UCSD-AML1 (cell line): Measurements from ENCODE around the gene GPR63.

ENCODE experiments used
- DNase-seq: peaks from one replicate; lab custom pipeline; 2025; ENCODE audit not compliant: unreplicated experiment; lab: John Stamatoyannopoulos, UW

Gene GPR63

DNA sequence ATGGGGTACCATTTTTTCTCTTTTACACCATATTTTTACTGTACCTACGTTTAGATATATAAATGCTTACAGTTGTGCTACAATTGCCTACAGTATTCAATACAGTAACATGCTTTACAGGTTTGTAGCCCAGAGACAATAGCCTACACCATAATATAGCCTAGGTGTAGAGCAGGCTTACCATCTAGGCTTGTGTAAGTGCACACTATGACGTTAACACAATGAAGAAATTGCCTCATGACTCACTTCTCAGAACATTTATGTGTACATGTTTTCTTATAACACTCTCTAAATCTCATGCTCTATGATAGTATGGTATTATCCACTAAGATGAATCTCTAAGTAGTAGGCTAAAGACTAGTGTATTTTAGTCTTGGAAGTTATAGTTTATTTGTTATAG lies 13.5 kb downstream of the GPR63 start:
- DNase-seq = no peak

DNA sequence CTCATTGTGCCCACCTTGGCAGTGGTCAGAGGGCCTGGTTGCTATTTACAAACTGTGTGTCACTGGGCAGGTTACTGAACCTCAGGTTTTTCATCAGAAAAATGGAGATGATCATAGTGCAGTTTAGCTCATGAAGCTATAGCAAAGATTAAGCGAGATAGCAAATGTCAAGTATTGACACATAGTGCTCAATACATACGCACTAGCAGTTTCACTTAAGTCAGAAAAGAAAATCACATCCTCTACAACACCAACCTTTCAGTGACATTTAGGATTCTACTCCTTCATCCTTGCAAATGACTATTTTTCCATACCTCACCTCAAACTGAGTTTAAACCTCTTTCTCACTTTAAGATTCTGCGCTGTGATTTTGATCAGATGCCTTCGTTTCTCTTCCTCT lies 16.2 kb downstream of the GPR63 start:
- no peak for DNase-seq

DNA sequence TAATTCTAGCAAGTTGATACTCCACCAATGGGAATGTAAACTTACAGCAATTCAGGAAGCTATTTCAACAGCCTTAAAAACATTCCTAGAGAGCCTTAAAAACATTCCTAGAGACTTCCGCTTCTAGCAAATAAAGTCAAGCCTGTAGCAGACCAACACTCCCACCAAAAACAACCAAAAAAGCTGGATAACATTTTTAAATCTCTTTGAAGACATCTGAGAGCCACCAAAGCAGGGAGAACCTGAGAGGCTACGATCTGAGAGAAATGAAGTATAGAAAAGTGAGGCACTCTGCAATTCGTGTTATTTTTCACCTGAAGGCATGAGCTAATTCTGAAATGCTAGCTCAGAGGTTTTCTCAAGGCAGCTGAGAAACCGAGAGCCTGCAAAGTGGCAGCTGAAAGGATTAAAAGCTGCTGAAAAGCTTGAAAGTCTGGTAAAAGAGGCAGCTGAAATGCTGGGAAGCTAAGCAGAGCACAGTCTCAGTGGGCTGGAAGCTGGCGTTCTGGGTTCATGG lies 20.9 kb downstream of the GPR63 start:
- DNase-seq = no peak

DNA sequence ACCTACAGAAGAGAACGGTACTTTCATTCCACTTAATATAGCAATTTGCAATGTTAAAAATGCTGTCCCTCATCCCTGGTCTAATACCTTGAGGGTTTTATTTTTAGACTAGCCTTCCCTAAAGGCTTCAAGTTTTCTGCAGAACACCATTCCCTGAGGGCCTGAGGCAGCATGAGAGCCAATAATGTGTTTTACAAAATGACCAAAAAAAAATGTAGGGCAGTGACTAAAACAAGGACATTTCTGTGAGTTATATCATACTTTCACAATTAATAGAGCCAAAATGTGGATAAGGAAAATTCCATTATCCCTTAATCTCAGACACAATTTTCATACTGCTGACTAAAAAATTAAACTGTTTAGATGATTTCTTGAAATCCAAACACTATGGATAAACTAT lies 22.7 kb downstream of the GPR63 start:
- no peak for DNase-seq

DNA sequence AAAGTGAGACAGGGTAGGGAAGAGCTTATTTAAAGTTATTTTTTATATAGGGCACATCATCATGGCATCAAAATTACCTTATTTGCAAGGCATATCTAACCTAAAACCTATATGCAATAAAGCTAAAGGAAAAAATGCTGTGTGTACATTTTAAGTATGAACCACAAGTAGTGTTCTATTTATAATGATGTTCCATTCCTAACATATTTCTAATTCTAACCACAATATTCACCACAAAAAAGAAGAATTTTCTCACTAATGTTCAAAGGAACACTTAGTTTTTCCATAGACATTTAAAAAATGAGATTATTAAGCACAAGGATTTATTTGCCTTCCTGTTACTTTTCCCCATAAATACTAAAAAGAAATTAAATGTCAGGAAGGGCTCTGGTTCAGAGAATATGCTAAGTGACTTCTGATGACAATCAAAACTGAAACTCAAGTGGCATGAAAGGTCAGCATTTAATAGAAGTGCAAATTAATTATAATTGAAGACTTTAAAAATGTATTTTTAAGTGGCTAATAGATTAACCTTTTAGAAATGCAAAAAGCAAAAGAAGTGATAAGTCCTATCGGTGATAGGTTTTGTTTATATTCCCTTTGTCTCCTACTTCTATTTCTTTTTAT lies 25.1 kb downstream of the GPR63 start:
- DNase-seq = no peak

DNA sequence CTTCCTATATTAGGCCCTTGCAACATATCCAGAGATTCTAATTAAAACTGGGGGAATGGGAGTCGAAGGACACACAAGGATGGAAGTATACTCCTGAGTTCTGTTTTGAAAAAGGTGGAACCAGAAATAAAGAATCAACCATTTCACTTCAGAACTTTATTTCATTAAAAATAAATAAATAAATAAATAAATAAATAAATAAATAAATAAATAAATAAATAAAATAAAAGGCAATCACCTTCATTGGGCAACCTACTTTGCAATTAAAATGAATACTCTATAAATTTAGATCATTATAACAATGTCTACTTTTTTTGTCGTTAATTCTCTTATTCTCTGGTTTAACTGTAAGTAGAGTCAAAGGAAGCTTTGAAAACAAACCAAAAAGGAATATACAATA lies 25.6 kb downstream of the GPR63 start:
- no peak for DNase-seq

DNA sequence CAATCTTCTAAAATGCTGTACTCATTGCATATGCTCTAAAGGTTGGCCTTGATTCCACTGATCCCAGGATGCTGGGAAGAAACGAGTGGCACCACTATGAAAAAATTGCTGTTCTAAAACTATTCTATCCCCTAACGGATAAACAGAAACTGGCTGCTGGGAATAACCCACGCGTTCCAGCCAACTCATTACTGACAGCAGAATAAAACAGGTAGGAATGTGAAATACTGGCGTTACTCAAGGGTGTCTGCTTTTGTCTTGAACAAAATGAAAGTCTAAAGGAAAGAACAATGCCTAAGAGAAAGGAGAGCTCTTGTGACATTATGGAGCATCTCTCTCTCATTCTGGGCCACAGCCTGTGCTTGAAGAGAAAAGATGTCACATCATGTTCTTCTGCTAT lies 26.1 kb downstream of the GPR63 start:
- no peak for DNase-seq

DNA sequence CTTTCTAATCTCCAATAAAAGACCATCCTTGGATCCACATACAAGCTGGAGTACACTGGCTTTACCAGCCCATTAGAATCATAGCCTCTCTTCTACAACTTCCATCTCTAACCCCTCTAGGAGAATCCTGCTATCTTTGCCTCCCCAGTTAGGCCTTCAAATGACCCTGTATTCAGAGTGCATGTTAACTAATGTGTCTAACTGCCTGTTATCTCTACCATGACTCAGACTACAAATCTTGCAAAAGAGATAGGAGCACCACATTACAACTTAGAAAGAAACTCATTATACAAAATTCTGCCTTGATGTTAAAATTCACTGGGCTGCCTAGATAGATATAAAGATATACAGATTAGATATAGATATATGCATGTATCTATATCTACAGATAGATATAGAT lies 28.2 kb downstream of the GPR63 start:
- DNase-seq = no peak

DNA sequence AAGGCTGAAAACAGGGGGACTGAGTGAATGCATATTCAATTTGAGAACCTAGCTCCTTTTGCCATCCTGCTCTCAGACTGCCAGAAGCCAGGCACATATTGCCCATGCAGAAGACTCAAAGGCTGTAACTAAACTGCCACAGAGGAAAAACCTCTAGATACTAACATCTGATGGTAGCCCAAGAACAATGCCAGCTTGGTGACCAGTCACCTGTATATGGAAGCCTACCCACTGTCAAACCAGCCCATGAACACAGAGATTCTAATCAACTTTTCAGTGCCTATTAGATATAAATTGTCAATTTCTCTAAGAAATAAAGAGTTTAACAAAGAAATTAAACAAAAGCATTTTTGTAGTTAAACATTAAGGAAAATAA lies 34.2 kb downstream of the GPR63 start:
- DNase-seq = no peak

DNA sequence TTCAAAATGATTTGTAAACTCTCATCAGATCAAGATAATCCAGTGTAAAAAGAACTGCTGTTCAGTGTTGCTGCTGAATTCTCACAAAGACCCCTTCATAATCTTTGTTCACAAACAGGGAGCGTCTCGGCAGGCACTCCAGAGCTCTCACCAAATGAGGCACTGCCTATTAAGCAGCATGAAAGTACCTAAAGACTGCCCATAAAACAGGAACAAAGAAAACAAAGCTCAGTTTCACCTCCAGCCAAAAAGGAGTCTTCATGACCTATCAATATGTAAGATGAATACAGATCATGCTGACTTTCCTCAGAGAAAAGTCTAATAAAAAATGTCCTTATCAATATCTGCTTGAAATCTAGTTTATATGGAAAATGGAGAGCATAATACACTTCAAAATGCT lies 41.8 kb downstream of the GPR63 start:
- DNase-seq = no peak

DNA sequence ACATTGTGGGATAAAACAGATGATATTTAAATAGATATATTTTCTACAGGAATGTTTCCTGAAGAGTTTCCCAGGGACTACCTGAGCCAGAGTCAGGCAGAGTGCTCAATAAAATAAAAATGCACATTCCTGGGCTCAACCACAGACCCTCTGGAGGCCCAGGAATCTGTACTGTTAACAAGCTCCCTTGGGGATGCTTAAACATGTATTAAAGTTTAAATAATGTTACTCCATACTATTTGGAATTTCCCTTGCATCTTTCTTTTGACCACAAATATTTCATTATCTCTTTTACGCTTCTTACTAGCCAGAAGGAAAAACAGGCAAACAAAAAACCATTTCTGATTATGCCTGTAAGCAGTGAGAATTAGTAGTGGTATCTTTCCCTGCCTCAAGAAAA lies 42.3 kb downstream of the GPR63 start:
- no peak for DNase-seq

DNA sequence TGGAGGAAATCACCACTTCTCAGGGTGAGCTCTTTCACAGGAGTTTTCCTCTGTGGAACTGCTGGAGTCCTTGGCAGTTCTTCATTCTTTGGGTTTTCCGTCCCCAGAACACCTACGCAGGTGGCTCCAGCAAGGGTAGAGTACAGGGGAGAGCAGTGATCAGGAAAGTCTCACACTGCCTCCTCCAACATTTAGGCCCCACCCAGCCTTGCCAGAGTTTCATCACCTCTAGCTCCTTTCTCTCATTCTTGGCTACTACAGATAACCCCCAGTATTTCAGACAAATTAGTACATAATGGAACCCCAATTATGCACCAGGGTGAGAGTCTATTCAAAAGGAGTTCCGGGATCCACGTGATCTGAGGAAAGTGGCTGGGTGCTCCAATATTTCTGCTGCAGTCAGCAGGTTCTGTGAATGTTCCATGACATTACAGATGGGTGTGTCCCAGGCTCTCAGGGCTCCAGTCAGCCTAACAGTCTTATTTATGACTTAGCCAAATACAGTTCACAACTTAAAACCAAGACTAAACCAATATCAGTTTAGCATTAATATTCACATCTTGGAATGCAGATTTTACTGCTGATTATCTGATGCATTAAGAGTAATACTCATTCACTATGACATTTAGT lies 44.6 kb downstream of the GPR63 start:
- no peak for DNase-seq

DNA sequence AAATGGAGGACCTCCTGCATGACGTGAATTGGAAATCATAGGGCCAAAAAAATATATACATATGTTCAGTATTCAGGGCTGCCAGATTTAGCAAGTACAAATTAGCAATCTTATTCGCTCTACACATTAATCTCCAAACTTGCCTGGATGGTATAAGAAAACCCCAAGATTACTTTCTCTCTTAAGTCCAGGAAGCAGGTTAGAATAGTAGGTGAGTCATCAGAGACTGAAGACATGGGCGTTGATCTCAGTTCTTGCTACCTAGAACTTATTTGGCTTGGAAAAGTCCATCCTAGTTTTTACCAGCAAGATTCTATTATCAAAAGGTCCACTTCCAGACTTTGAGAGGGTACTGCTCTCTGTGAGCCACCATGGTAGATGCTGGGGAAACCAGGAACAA lies 47.4 kb downstream of the GPR63 start:
- no peak for DNase-seq

DNA sequence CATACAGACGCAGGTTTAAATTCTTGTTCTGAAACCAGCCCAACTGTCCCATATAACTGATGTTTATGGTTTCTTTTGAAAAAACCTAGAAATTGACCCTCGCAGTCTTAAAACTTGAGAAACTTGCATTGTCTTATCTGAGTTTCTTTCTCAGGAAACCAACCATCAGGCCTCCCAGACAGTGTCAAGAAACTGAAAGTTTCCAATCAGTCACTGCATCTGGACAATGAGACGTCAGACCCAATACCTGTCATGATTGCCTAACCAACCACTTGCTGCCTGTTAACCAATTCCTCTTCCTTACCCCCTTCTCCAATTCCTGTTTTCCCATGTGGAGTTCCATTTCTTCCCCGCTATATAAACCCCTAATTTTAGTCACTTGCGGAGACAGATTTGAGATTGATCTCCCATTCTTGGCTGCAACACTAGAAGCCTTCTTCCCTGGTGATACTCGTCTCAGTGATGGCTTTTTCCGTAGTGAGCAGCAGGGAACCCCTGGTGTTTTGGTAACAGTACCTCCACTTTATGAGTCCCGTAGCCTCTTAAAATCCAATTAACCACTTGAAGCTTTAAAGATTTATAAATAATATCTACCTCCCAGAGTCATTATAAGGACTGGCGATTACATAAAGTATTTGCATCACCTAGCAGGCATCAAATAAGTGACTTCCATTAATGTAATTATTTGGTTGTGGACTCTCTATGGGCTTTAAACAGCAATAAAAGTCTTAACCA lies 49.3 kb downstream of the GPR63 start:
- DNase-seq = no peak

DNA sequence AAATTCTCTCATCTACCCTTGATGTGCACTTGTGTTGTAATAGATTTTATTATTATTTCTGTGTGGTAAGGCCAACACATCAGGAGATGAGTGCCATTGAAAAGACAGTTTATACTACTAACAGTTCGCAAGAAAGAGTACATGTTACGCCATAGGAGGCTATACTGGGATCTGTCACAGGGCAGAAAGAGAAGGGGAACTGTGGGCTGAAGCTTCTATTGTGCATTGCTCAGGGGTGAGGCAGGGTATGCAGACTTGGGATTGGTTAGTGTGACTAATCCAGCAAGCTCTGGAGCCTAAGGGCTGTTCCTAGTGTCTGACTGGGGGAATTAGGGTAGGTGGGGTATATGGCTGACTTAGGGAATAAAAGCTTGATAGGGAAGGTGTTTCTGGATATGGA lies 50.9 kb downstream of the GPR63 start:
- no peak for DNase-seq

DNA sequence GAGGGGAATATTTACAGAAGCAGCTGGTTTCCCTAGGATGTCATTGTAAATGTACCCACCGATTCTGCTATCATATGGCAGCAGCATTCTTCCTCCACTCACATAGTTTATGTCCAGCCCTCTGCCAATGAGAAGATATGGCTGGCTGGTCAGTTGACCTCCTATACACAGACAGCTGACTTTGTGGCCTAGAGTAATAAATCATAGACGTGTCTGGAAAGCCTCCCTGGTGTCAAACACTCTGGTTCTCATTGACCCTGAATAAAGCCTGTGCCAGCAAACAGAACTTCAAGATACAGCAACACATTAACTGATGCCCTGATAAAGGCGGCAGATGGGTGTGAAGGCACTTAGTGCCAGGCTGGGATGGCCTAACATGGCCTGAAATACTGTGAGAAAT lies 52.6 kb downstream of the GPR63 start:
- DNase-seq = no peak

DNA sequence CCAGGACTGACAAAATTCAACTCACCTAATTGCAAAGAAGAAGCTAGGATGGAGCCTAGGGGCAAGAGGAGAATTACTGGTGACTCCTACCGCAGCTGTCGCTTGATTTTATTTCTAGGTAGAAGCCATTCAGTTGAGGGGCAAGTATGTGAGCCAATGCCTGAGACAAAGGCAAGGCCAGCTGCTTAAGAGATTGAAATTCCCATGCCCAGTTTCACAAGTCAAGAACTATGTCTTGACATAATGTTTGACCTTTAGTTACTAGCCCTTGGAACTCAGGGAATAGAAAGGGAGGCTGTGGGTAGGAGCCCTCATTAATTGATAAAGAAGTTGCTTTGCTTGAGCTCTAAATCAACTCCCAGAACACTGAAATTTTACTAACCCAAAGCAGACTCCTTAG lies 54.0 kb downstream of the GPR63 start:
- no peak for DNase-seq

DNA sequence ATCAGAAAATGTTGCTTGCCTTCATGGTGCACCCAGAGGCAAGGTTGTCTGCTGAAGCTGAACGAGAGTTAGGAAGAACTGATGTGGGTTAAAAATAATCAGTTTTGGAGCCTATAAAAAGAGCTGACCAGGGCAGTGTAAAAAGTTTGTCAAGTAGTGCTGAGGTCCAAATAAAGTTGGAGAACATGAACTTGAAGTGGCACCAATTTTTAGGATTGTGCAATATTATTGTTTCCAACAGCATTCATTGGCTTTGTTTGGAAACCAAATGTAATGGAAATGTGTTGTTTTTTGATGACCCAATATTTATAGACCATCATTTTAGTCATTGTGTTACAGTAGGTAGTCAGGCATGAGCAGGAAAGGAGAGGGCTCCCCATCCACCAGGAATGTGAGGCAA lies 55.7 kb downstream of the GPR63 start:
- no peak for DNase-seq

DNA sequence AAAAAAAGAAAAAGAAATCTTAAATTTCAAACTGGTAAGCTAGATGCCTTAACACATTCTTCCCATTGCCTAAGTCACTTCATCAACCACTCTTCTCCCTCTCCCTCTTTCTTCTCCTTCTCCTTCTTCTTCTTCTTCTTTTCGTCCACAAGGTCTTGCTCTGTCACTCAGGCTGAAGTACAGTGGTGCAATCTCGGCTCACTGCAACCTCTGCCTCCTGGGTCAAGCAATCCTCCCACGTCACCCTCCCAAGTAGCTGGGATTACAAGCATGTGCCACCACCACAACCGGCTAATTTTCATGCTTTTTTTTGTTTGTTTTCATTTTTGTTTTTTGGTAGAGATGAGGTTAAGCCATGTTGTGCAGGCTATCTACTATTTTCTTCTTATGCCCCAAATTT lies 60.2 kb downstream of the GPR63 start:
- no peak for DNase-seq

DNA sequence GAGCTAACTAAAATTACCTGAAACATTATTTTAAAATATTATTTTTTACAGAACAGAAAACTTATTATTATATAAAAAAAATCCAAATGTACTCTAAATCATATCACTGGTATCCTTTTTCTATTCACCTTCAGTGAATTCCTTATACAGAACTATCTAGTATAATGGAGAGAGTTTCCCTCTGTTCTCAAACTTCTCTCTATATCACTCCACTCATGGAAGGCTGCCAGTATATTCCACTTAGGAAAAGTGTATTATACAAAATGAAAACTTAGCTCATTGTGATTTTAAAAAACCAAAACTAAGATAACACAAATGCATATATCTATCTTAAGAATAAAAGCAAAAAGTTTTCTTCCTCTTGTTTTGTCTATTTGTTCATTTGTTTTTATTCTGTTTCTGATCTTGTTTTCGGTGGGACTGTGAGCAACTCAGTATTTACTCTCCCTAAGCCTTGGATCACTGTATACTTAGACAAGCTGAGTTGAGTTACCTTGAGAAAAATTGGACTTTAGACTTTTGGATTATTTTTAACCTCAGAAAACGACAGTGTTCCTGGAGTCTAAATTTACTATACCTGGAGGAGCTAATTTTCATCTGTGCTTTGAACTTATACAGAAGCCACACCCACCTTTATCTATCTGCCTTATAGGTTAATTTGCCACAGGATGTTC lies 61.4 kb downstream of the GPR63 start:
- DNase-seq = no peak

DNA sequence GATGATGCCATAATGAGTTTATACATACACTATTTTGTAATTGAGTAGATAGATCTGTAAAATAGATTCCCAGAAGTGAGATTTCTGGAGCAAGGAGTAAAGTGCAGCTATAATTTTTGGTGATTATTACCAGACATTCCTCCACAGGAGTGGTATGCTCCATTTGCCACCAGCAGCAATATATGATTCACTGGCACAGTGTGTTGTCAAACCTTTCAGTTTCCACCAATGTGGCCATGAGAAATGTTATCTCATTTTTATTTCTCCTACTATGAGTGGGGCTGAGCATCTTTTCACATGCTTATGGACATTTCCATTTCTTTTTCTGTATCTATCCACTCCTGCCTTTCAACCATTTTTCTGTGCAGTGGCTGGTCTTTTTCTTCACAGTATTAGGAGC lies 70.5 kb downstream of the GPR63 start:
- DNase-seq = no peak

DNA sequence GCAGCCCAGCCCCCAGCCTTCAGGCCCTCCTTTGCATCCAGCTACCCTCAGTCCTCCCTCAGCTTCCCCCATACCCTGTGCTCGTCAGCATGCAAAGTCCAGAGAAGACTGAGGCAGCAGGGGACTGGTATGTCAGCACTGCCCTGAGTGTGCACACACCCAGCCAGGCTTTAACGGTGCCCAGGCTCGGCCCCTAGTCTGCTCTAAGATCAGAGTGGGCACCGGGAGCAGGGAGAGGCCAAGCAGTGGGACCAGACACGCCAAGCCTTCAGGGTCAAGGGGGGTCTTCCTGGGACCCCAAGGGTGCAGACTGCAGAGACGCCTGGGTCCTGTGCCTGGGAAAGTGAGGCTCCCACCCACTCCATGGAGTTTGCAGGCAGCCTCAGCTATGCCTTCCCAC lies 74.7 kb downstream of the GPR63 start:
- DNase-seq = no peak
